H1 (cell line): ENCODE data around the gene SORCS3. TPM values are rescaled to one million over a fixed set of nuclear protein-coding genes. Genes with fewer than 3 reads are reported as not detected.

Experiments used
- BRCA1 ChIP-seq: IDR thresholded peaks from 2 replicates; pipeline ENCODE4 v1.6.1; 2012; ENCODE audit warnings: low read depth, low read length, improper control_type of control experiment
- GTF2F1 ChIP-seq: IDR thresholded peaks from 2 replicates; pipeline ENCODE4 v1.6.1; 2012; ENCODE audit warnings: low read depth, low read length, improper control_type of control experiment, borderline replicate concordance
- RXRA ChIP-seq: IDR thresholded peaks from 2 replicates; pipeline ENCODE4 v1.6.1; 2011; ENCODE audit warnings: low read depth, mild to moderate bottlenecking, low read length, moderate library complexity; ENCODE audit not compliant: insufficient read depth
- SAP30 ChIP-seq: fragments of 300-600 bp; sonication (generic); IDR thresholded peaks from 2 replicates; pipeline ENCODE4 v1.7.1; 2012; ENCODE audit warnings: low read length, moderate library complexity, mild to moderate bottlenecking, inconsistent platforms; ENCODE audit not compliant: insufficient read depth, insufficient replicate concordance
- polyA plus RNA-seq, 7 experiments: library from polyadenylated mRNA; depleted of rRNA in 3 of 7; stranded (reverse) in 5 of 7; unstranded in 2 of 7; fragments of >200 nt in 5 of 7; fragments of 200-250 nt in 2 of 7; gene quantifications; 1 replicate in 5 of 7; 2 replicates in 1 of 7; 4 replicates in 1 of 7; pipeline versions ENCODE4 v1.2.1 to v1.2.3, GENCODE V29; 2011 to 2013; ENCODE audit warnings: missing spikeins in 2 of 7, mixed read lengths in 2 of 7
- total RNA-seq: library from RNA; stranded (reverse); fragmentation: NEBNext Ultra II Directional; extraction: Animal tissue kit (Norgen Biotek cat#: 25700); gene quantifications from 2 replicates; pipeline ENCODE4 v1.2.1, GENCODE V29; 2021

Gene SORCS3
- total and polyA plus RNA-seq, 2 of the 8 experiments (the other 6 are each of a cell fraction or from before 2014, with no cell fraction given) = 0.26 to 0.88 TPM

DNA sequence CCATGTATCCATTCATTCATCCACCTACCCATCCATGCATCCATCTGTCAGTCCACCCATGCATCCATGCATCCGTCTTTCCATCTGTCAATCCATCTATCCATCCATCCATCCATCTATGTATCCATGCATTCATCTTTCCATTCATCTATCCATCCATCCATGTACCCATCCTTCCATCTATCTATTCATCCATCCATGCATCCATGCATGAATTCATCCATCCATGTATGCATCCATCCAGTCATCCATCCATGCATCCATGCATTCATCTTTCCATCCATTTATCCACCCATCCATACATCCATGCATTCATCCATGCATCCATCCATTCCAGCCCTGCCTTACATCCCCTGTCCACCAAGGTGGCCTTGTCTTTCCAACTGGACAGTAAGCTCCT is 45.7 kb downstream of the SORCS3 start (continued):
- TF ChIP-seq GTF2F1 (no peak), BRCA1 (no peak), SAP30 (no peak), RXRA (no peak)
- TF ChIP-seq, all 59 proteins: peak for 0
